H9 (cell line): ENCODE data around the gene NPB. TPM values are rescaled to one million over a fixed set of nuclear protein-coding genes. Genes with fewer than 3 reads are reported as not detected.

Experiments
- DNase-seq: peaks from one replicate; pipeline ENCODE4 v3.0.0-alpha.2; 2017
- H2AFZ ChIP-seq: one replicate; pipeline ENCODE4 v1.6.1; 2013; ENCODE audit warnings: mild to moderate bottlenecking, low read length, control low read depth, moderate library complexity
- H2AK5ac ChIP-seq: 2 replicates; pipeline ENCODE4 v1.6.1; 2013; ENCODE audit warnings: low read length, control low read depth, mixed read lengths; ENCODE audit not compliant: insufficient read length
- H2BK120ac ChIP-seq: one replicate; pipeline ENCODE4 v1.6.1; 2013; ENCODE audit warnings: low read depth, mild to moderate bottlenecking, low read length, control low read depth, inconsistent platforms; ENCODE audit not compliant: poor library complexity, severe bottlenecking
- H2BK12ac ChIP-seq: 2 replicates; pipeline ENCODE4 v1.6.1; 2013; ENCODE audit warnings: low read length, control low read depth, mixed read lengths, low read depth; ENCODE audit not compliant: insufficient read length
- H2BK15ac ChIP-seq: 2 replicates; pipeline ENCODE4 v1.6.1; 2013; ENCODE audit warnings: low read depth, low read length, control low read depth
- H2BK20ac ChIP-seq: one replicate; pipeline ENCODE4 v1.6.1; 2013; ENCODE audit warnings: low read depth, mild to moderate bottlenecking, low read length, control low read depth, inconsistent platforms; ENCODE audit not compliant: poor library complexity, severe bottlenecking
- H2BK5ac ChIP-seq: 2 replicates; pipeline ENCODE4 v1.6.1; 2013; ENCODE audit warnings: low read length, control low read depth, mixed read lengths; ENCODE audit not compliant: insufficient read length
- H3K14ac ChIP-seq: 2 replicates; pipeline ENCODE4 v1.6.1; 2013; ENCODE audit warnings: low read length, control low read depth; ENCODE audit not compliant: insufficient read depth
- H3K18ac ChIP-seq: 2 replicates; pipeline ENCODE4 v1.6.1; 2013; ENCODE audit warnings: low read depth, mild to moderate bottlenecking, mixed read lengths, low read length, control low read depth; ENCODE audit not compliant: insufficient read length
- H3K23ac ChIP-seq: 2 replicates; pipeline ENCODE4 v1.6.1; 2013; ENCODE audit warnings: low read length, control low read depth, mixed read lengths, low read depth; ENCODE audit not compliant: insufficient read length
- H3K23me2 ChIP-seq: 2 replicates; pipeline ENCODE4 v1.6.1; 2013; ENCODE audit warnings: low read depth, mild to moderate bottlenecking, mixed read lengths, low read length, control low read depth; ENCODE audit not compliant: insufficient read length, poor library complexity, severe bottlenecking
- H3K27ac ChIP-seq: 2 replicates; pipeline ENCODE4 v1.5.1; 2013; ENCODE audit warnings: low read length, control low read depth, mixed read lengths, low read depth; ENCODE audit not compliant: insufficient read length
- H3K27me3 ChIP-seq: 2 replicates; pipeline ENCODE4 v1.6.1; 2013; ENCODE audit warnings: low read length, control low read depth, inconsistent platforms; ENCODE audit not compliant: insufficient read depth
- H3K4ac ChIP-seq: 2 replicates; pipeline ENCODE4 v1.6.1; 2013; ENCODE audit warnings: low read depth, mild to moderate bottlenecking, control low read depth, inconsistent platforms, low read length, moderate library complexity
- H3K4me1 ChIP-seq: 2 replicates; pipeline ENCODE4 v1.6.1; 2013; ENCODE audit warnings: low read length, control low read depth, inconsistent platforms; ENCODE audit not compliant: insufficient read depth
- H3K4me2 ChIP-seq: 2 replicates; pipeline ENCODE4 v1.6.1; 2013; ENCODE audit warnings: low read length, control low read depth, mixed read lengths; ENCODE audit not compliant: insufficient read length, insufficient read depth
- H3K56ac ChIP-seq: 2 replicates; pipeline ENCODE4 v1.6.1; 2013; ENCODE audit warnings: low read depth, mild to moderate bottlenecking, mixed read lengths, low read length, control low read depth; ENCODE audit not compliant: insufficient read length
- H3K79me1 ChIP-seq: 2 replicates; pipeline ENCODE4 v1.6.1; 2013; ENCODE audit warnings: low read depth, mild to moderate bottlenecking, moderate library complexity, low read length, control low read depth, inconsistent platforms; ENCODE audit not compliant: insufficient read depth, poor library complexity, severe bottlenecking
- H3K79me2 ChIP-seq: 2 replicates; pipeline ENCODE4 v1.6.1; 2013; ENCODE audit warnings: low read length, control low read depth, inconsistent platforms; ENCODE audit not compliant: insufficient read depth
- H3K9ac ChIP-seq: 2 replicates; pipeline ENCODE4 v1.6.1; 2013; ENCODE audit warnings: low read length, control low read depth, mixed read lengths; ENCODE audit not compliant: insufficient read length; ENCODE audit errors: extremely low read depth
- H3K9me3 ChIP-seq: one replicate; pipeline ENCODE4 v1.6.1; 2013; ENCODE audit warnings: low read depth, low read length, inconsistent platforms; ENCODE audit not compliant: control insufficient read depth
- H3T11ph ChIP-seq: one replicate; pipeline ENCODE4 v1.6.1; 2013; ENCODE audit warnings: mild to moderate bottlenecking, low read length, control low read depth, inconsistent platforms
- H4K20me1 ChIP-seq: one replicate; pipeline ENCODE4 v1.6.1; 2013; ENCODE audit not compliant: control insufficient read depth, insufficient read length, insufficient read depth
- H4K5ac ChIP-seq: 2 replicates; pipeline ENCODE4 v1.6.1; 2013; ENCODE audit warnings: low read depth, mild to moderate bottlenecking, mixed read lengths, low read length, control low read depth; ENCODE audit not compliant: insufficient read length
- H4K8ac ChIP-seq: replicated peaks from 2 replicates; pipeline ENCODE4 v1.6.1; 2013; ENCODE audit warnings: low read length, control low read depth, mixed read lengths, low read depth; ENCODE audit not compliant: insufficient read length
- H4K91ac ChIP-seq: 2 replicates; pipeline ENCODE4 v1.6.1; 2013; ENCODE audit warnings: low read depth, mild to moderate bottlenecking, moderate library complexity, mixed read lengths, low read length, control low read depth; ENCODE audit not compliant: insufficient read length
- H3K27ac Mint-ChIP-seq, 3 experiments: 2 replicates in 2 of 3; 3 replicates in 1 of 3; pipeline ENCODE4 v1.8.0; 2020 to 2021; ENCODE audit warnings: mixed read lengths in 3 of 3, mild to moderate bottlenecking in 1 of 3, moderate library complexity in 1 of 3
- H3K27me3 Mint-ChIP-seq: 2 replicates; pipeline ENCODE4 v1.8.0; 2021; ENCODE audit warnings: low read depth, mild to moderate bottlenecking, moderate library complexity, mixed read lengths
- H3K36me3 Mint-ChIP-seq, 3 experiments: 2 replicates in 2 of 3; 3 replicates in 1 of 3; pipeline ENCODE4 v1.8.0; 2020 to 2021; ENCODE audit warnings: low read depth in 3 of 3, mixed read lengths in 3 of 3; ENCODE audit not compliant: insufficient read depth in 1 of 3
- H3K4me1 Mint-ChIP-seq, 2 experiments: 2 replicates each; pipeline ENCODE4 v1.8.0; 2020; ENCODE audit warnings: mixed read lengths in 2 of 2
- H3K4me3 Mint-ChIP-seq, 2 experiments: 2 replicates in 1 of 2; 3 replicates in 1 of 2; pipeline ENCODE4 v1.8.0; 2020 to 2021; ENCODE audit warnings: mild to moderate bottlenecking in 2 of 2, mixed read lengths in 2 of 2, moderate library complexity in 1 of 2
- H3K9me3 Mint-ChIP-seq, 2 experiments: 2 replicates in 1 of 2; 3 replicates in 1 of 2; pipeline ENCODE4 v1.8.0; 2020; ENCODE audit warnings: mild to moderate bottlenecking in 2 of 2, mixed read lengths in 2 of 2, moderate library complexity in 1 of 2
- WGBS: extraction: QIAGEN DNeasy Blood & Tissue Kit; methylation state at CpG from one replicate; pipeline ENCODE4 v1.1.7; 2013; ENCODE audit warnings: missing lambda C conversion rate, low lambda C conversion rate, mixed read lengths; ENCODE audit not compliant: insufficient read length; ENCODE audit errors: extremely low coverage; 5-methylcytosine and 5-hydroxymethylcytosine counted together
- total RNA-seq: library from RNA; stranded (reverse); gene quantifications from 2 replicates; pipeline ENCODE4 v1.2.1, GENCODE V29; 2021
- TF ChIP-seq, protein P1 (sequence below): fragments of 200-600 bp; sonication (generic); conservative IDR thresholded peaks from 3 replicates; pipeline ENCODE4 v1.8.0; 2021; ENCODE audit warnings: antibody characterized with exemption, mild to moderate bottlenecking

NPB gene
- total RNA-seq, 1 experiment from 2014 or later: 2.1 TPM

DNA sequence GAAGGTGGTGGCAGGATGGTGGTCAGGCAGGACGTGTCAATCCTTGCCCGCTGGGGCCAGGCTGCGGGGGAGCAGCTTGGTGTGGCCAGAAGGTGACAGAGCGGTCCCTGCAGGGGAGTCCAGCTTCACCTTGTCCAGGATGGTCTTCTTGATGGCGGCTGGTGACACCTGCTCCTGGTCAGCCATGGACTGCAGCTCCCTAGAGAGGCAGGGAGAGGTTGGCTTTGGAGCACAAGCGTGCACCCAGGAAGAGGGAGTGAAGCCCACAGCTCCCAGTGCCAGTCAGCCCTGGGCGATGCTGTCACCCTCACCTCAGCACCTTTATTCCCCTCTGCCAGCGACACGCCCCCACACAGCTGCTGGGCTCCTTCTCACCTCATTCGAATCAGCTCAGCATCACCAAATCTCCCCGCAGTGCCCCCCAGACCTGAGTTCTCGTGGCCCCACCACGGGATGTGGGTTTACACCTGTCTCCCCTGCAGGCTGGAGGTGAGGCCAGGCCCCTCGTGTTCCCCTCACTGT lies 31.2 kb downstream of the NPB start:
- Histone ChIP-seq H2AK5ac (no peak overlapping the region), H3K4me1 (no peaks in the 10 kb centered on the region), H3K27ac (no peak overlapping the region), H3K18ac (no peak overlapping the region), H3K23me2 (peaks cover 7% of the 10 kb centered on the region), H2BK12ac (no peak overlapping the region), H4K91ac (no peak overlapping the region), H2BK20ac (no peak overlapping the region), H3T11ph (no peak overlapping the region), H4K8ac (no peak overlapping the region), H3K9me3 (no peaks in the 10 kb centered on the region), H3K4me2 (no peak overlapping the region), H3K27me3 (no peaks in the 10 kb centered on the region; the same call in 1 of the 2 replicates), H4K20me1 (peaks cover 4% of the 10 kb centered on the region), H3K14ac (no peak overlapping the region; the same call in 1 of the 2 replicates), H3K79me2 (peaks cover 2% of the 10 kb centered on the region; the same call in 1 of the 2 replicates), H2BK5ac (no peak overlapping the region), H2BK120ac (no peak overlapping the region), H3K56ac (no peak overlapping the region), H3K9ac (no peak overlapping the region), H3K23ac (no peak overlapping the region), H2BK15ac (no peak overlapping the region), H4K5ac (no peak overlapping the region), H3K4ac (no peak overlapping the region), H2AFZ (no peak overlapping the region), H3K79me1 (peaks cover 3% of the 10 kb centered on the region)
- Mint-ChIP-seq H3K4me1 (peaks cover 2 to 21% of the 10 kb centered on the region in 2 experiments; a peak in 3 of 4 replicates), H3K27me3 (peaks cover 28% of the 10 kb centered on the region), H3K4me3 (no peak overlapping the region; a peak in 1 of 5 replicates), H3K36me3 (peaks cover 3 to 32% (median 21%) of the 10 kb centered on the region in 3 experiments; a peak in 6 of 7 replicates), H3K9me3 (no peaks in the 10 kb centered on the region), H3K27ac (no peak overlapping the region; a peak in 1 of 7 replicates)
- no CpG with 5 or more reads among the region's 14 CpGs for WGBS
- TF ChIP-seq, protein P1, sequence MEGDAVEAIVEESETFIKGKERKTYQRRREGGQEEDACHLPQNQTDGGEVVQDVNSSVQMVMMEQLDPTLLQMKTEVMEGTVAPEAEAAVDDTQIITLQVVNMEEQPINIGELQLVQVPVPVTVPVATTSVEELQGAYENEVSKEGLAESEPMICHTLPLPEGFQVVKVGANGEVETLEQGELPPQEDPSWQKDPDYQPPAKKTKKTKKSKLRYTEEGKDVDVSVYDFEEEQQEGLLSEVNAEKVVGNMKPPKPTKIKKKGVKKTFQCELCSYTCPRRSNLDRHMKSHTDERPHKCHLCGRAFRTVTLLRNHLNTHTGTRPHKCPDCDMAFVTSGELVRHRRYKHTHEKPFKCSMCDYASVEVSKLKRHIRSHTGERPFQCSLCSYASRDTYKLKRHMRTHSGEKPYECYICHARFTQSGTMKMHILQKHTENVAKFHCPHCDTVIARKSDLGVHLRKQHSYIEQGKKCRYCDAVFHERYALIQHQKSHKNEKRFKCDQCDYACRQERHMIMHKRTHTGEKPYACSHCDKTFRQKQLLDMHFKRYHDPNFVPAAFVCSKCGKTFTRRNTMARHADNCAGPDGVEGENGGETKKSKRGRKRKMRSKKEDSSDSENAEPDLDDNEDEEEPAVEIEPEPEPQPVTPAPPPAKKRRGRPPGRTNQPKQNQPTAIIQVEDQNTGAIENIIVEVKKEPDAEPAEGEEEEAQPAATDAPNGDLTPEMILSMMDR: no peak
- no peak for DNase-seq
